A549 treated with AZD2906 at 1 μM for 4 hours (cell line): ENCODE measurements around the gene ZNHIT3. TPM values are rescaled to one million over a fixed set of nuclear protein-coding genes. Genes with fewer than 3 reads are reported as not detected.

Source experiments
- total RNA-seq: library from RNA; stranded (reverse); fragments of 200-300 nt; extraction: Qiagen RNA extraction; gene quantifications from 5 replicates; pipeline ENCODE4 v1.2.3, GENCODE V29; 2022

The ZNHIT3 gene
- 77.6 to 80.9 TPM (median 80.0 TPM) in 5 replicates for total RNA-seq

DNA sequence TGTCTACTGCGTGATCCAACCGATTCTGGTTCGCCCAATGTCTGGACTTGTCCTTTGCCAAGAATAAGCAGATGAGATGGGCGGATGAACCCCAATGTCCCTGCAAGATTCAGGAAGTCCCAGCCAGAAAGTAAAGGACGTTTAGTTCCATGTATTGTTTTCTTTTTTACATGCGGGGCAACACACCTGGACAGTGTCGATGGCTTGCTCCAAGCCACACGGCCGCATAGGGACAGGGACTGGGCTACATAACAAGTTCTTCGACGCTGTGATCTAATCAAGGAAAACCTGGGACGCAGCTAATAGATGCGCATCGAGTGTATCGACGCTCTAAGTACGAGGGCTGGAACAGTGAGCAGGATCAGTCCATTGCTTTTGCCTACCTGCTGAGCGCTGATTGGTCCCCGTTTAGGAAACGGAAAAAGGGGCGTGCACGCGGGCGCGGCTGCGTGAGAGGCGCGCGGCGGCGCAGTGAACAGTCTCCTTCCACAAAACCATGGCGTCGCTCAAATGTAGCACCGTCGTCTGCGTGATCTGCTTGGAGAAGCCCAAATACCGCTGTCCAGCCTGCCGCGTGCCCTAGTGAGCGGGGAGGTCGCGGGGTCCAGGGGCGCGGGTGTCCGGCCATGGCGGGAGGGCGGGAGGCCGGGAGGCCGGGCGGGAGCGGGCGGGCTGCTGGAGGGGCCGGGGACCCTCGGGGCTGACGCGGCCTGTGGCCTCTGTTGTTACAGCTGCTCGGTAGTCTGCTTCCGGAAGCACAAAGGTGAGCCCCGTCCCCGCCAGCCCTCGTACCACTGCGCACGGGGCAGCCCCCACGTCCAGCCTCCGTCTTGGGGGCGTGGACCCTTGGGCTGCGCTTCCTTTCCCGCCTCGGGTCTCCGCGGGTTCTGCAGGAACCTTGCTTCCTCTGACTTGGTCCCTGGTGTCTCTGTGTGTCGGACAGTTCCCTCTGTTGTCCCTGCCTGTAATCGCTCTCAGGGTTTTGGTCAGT, at the start of gene ZNHIT3:
Gene ZNHIT3, plus strand, starts transcription at position 478 of the 991 bp plus-strand sequence. Its CDS starts 19 bp downstream, at position 497.

DNA sequence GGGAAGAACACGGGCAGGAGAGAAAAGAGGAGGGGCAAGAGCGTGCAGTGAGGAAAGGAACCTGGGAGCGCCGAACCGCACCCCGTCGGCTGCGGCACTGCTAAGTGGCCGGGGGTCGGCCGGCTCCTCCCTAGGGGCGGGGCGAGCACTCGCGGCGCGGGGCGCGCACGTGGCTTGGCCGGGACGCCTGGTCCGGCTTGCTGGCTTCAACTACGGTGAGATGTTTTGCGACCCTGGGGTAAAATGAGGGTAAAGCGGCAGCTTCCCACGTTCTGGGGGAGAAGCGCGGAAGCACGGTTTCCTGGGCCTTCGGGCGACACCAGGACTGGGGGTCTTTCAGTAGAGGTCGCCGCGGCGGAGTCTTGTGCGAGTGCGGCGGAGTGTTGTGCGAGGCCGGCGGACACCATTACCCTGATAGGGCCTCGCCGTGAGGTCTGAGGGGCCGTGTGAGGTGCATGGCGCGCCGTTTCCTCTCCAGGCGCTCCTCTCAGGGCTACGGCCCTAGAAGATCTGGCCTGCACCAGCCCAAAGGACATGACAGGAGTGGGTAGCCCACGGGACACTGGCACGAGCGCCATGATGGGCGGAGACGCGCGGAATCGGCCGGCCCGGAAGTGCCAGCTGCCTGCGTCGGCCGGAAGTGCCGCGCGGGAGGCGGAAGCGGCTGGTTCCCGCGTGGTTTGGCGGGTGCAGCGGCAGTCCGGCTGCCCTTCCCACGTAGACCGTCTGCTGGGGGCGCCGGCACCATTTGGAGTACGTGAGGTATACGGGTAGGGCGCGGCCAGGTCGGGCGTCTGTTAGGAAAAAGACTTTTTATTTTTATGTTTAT, 48.6 kb downstream of the ZNHIT3 start, which contains the start of the genes MYO19 and PIGW:
Gene MYO19, minus strand, starts transcription at position 29 of the 829 bp plus-strand sequence. CDS start 2,330 bp downstream, outside the sequence.
Gene PIGW, plus strand, starts transcription at position 148 of the 829 bp plus-strand sequence. CDS start 2,115 bp downstream, outside the sequence.

DNA sequence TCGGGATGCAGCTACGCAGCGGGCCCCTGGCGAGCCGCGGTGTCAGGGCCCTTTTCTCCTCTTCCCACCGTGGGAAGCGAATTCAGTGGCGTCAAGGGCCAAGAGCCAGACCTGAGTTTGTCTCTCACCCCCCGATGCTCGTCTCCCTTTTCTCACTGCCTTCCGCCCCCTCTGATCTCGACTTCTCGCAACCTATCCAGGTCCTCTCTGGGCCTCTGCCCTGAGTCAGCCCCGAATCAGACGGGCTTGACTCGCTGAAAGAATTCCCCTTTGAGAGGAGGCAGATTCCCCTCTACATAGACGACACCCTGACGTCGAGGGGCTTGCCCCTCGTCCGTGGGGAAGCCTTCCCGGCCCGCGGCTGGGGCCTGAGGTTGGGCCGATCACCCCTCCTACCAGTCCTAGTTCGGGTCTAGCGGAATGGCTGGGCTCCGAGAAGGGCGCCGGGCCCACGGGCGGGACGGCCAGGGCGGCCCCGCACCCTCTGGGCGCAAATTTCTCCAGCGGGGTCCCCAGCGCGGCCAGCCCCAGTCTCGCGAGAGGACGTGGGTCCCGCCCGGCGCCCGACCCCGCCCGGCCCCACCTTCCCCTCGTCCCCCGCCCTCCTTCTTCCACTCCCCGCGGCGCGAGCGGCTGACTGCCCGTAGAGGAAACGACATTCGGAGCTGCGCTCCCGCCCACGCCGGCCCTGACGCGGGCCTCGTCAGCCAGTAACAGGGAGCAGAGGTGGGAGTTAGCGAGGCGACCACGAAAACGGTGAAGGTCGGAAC, 58.0 kb downstream of the ZNHIT3 start, which contains the start of gene GGNBP2:
Gene GGNBP2, plus strand, starts transcription at position 613 of the 770 bp plus-strand sequence. CDS start 806 bp downstream, outside the sequence.

Other genes starting within 250 kb of the ZNHIT3 start
- 0.17 to 0.42 TPM (median 0.21 TPM) in 5 replicates for gene TBC1D3I, start 222.1 kb upstream of the ZNHIT3 start, total RNA-seq
- not detected in 5 replicates for gene TBC1D3G, start 162.8 kb upstream of the ZNHIT3 start, total RNA-seq
- not detected in 5 replicates for gene TBC1D3H, start 98.2 kb upstream of the ZNHIT3 start, total RNA-seq
- gene MYO19, start 48.2 kb downstream of the ZNHIT3 start, total RNA-seq = 49.7 to 55.1 TPM (median 53.9 TPM) in 5 replicates
- gene PIGW, start 48.3 kb downstream of the ZNHIT3 start, total RNA-seq = 22.5 to 27.3 TPM (median 22.9 TPM) in 5 replicates
- gene GGNBP2, start 58.2 kb downstream of the ZNHIT3 start, total RNA-seq = 60.3 to 70.8 TPM (median 62.0 TPM) in 5 replicates
- gene DHRS11, start 105.2 kb downstream of the ZNHIT3 start, total RNA-seq = 6.0 to 9.0 TPM (median 8.5 TPM) in 5 replicates
- gene MRM1, start 114.9 kb downstream of the ZNHIT3 start, total RNA-seq = 12.3 to 15.5 TPM (median 15.1 TPM) in 5 replicates